ENCODE results near the gene ZFP62. TPM values are rescaled to one million over a fixed set of nuclear protein-coding genes. Genes with fewer than 3 reads are reported as not detected.

ZFP62 gene
- total RNA-seq, 1 donor from 2014 or later = 15.2 TPM

- DNase-seq (no peak), ATAC-seq (peak; percentile 7)
- intact Hi-C loops (cut with micrococcal nuclease) = no loop called here
Measured at GRCh38 chr5:180801596-180802324, 59.3 kb downstream of the ZFP62 start.

GRCh38 chr5:180799902-180800801, 60.9 kb downstream of the ZFP62 start:
- intact Hi-C loops (cut with micrococcal nuclease) = no loop called here
- DNase-seq (no peak), ATAC-seq (no peak)

GRCh38 chr5:180799194-180799593, 61.9 kb downstream of the ZFP62 start:
- DNase-seq (no peak), ATAC-seq (no peak)
- intact Hi-C loops (cut with micrococcal nuclease) = no loop called here

- ATAC-seq (no peak), DNase-seq (no peak)
- intact Hi-C loops (cut with micrococcal nuclease) = no loop called here
Measured at GRCh38 chr5:180798193-180798592, 62.9 kb downstream of the ZFP62 start.

Other genes starting within 250 kb of the ZFP62 start
- gene FLT4, start 211.7 kb downstream of the ZFP62 start, total RNA-seq = 8.0 TPM
- not detected for gene OR2Y1, start 121.2 kb downstream of the ZFP62 start, total RNA-seq
- gene MGAT1, start 58.5 kb downstream of the ZFP62 start, total RNA-seq = 67.0 TPM
- gene BTNL8, start 37.9 kb upstream of the ZFP62 start, total RNA-seq = 0.27 TPM
- not detected for gene BTNL3, start 127.6 kb upstream of the ZFP62 start, total RNA-seq
- 37.8 TPM for gene BTNL9, start 179.0 kb upstream of the ZFP62 start, total RNA-seq

Measured in left ventricle myocardium superior (tissue), 1 donor.